K562 (cell line): ENCODE data around the gene CCDC159. TPM values are rescaled to one million over a fixed set of nuclear protein-coding genes. Genes with fewer than 3 reads are reported as not detected.

ENCODE experiments used
- EGR1 ChIP-seq: fragments of 450-650 bp; conservative IDR thresholded peaks from 2 replicates; pipeline ENCODE4 v1.6.1; 2017; ENCODE audit warnings: mild to moderate bottlenecking
- GTF2F1 ChIP-seq: IDR thresholded peaks from 2 replicates; pipeline ENCODE4 v1.6.1; 2011; ENCODE audit warnings: low read depth, low read length, improper control_type of control experiment
- JUNB ChIP-seq: fragments of 450-650 bp; formaldehyde crosslinking; conservative IDR thresholded peaks from 2 replicates; pipeline ENCODE4 v1.4.0; 2020; ENCODE audit warnings: mild to moderate bottlenecking
- MYC ChIP-seq, 2 experiments: fragments of 250-450 bp in 1 of 2; sonication (Bioruptor Pico) in 1 of 2; IDR thresholded peaks; 2 replicates each; pipeline versions ENCODE4 v1.5.1 to v1.6.1; 2012 to 2021; ENCODE audit warnings: low read depth in 2 of 2, borderline replicate concordance in 1 of 2, improper control_type of control experiment in 1 of 2, low read length in 1 of 2, mild to moderate bottlenecking in 1 of 2, moderate library complexity in 1 of 2
- NFIC ChIP-seq: fragments of 450-650 bp; IDR thresholded peaks from 2 replicates; pipeline ENCODE4 v1.6.1; 2017; ENCODE audit warnings: mild to moderate bottlenecking, inconsistent platforms
- RBM14 ChIP-seq: fragments of 200-400 bp; formaldehyde crosslinking; IDR thresholded peaks from 2 replicates; pipeline ENCODE4 v1.6.1; 2018; ENCODE audit warnings: low read depth, mild to moderate bottlenecking, low read length, moderate library complexity, borderline replicate concordance; ENCODE audit not compliant: insufficient read depth
- RNF2 ChIP-seq: sonication (generic); IDR thresholded peaks from 2 replicates; pipeline ENCODE4 v1.6.1; 2016
- WHSC1 ChIP-seq: IDR thresholded peaks from one replicate; pipeline ENCODE4 v1.6.1; 2012; ENCODE audit warnings: low read length, control low read depth, inconsistent platforms
- YY1 ChIP-seq, 3 experiments: IDR thresholded peaks; 2 replicates each; pipeline ENCODE4 v1.6.1; 2011; ENCODE audit warnings: low read length in 2 of 3, mild to moderate bottlenecking in 2 of 3, moderate library complexity in 2 of 3, borderline replicate concordance in 1 of 3, control low read depth in 1 of 3, low read depth in 1 of 3; ENCODE audit not compliant: insufficient read depth in 3 of 3, insufficient replicate concordance in 2 of 3, control insufficient read depth in 1 of 3, insufficient read length in 1 of 3; ENCODE audit errors: extremely low read depth in 1 of 3
- ZNF224 ChIP-seq: sonication (generic); formaldehyde crosslinking; IDR thresholded peaks from 2 replicates; pipeline ENCODE4 v1.8.0; 2022; ENCODE audit warnings: mild to moderate bottlenecking, missing genetic modification reagents
- ZNF24 ChIP-seq: fragments of 450-650 bp; IDR thresholded peaks from 2 replicates; pipeline ENCODE4 v1.6.1; 2016
- ZNF274 ChIP-seq: IDR thresholded peaks from 2 replicates; pipeline ENCODE4 v1.6.1; 2011; ENCODE audit warnings: low read depth, mild to moderate bottlenecking, low read length, moderate library complexity, borderline replicate concordance
- ZNF830 ChIP-seq: fragments of 250-450 bp; sonication (Bioruptor Pico); IDR thresholded peaks from 2 replicates; pipeline ENCODE4 v1.5.0; 2021; ENCODE audit warnings: mild to moderate bottlenecking
- polyA plus RNA-seq, 8 experiments: library from polyadenylated mRNA; depleted of rRNA in 4 of 8; stranded (reverse) in 5 of 8; unstranded in 3 of 8; fragments of >200 nt; fragmentation: Nextera tagmentation in 2 of 8; fragmentation: Illumina TruSeq in 1 of 8; extraction: Ambion mirVana in 2 of 8; extraction: Trizol in 1 of 8; gene quantifications; 2 replicates each; pipeline versions ENCODE4 v1.2.1 to v1.2.3, GENCODE V29; 2011 to 2014; ENCODE audit warnings: inconsistent platforms in 1 of 8, missing spikeins in 1 of 8
- total RNA-seq, 7 experiments: library from RNA; depleted of rRNA in 6 of 7; stranded (reverse); fragments of >200 nt in 6 of 7; fragmentation: Illumina TruSeq in 2 of 7; extraction: Trizol in 2 of 7; gene quantifications; 2 replicates each; pipeline versions ENCODE4 v1.2.1 to v1.2.3, GENCODE V29; 2011 to 2021; ENCODE audit warnings: low replicate concordance in 1 of 7
- TF ChIP-seq, protein P1 (sequence below): fragments of 250-450 bp; sonication (Bioruptor Pico); IDR thresholded peaks from 2 replicates; pipeline ENCODE4 v1.4.0; 2020; ENCODE audit warnings: mild to moderate bottlenecking, moderate library complexity
- TF ChIP-seq, protein P2 (sequence below): fragments of 450-650 bp; IDR thresholded peaks from 2 replicates; pipeline ENCODE4 v1.6.1; 2016; ENCODE audit warnings: borderline replicate concordance
- TF ChIP-seq, protein P3 (sequence below): fragments of 450-650 bp; formaldehyde crosslinking; IDR thresholded peaks from 2 replicates; pipeline ENCODE4 v1.4.0; 2020; ENCODE audit warnings: mild to moderate bottlenecking, moderate library complexity

Gene CCDC159
- total and polyA plus RNA-seq, 9 of the 15 experiments (the other 6 are each of a cell fraction or from before 2014, with no cell fraction given): 0.68 to 10.1 (median 4.7) TPM

DNA sequence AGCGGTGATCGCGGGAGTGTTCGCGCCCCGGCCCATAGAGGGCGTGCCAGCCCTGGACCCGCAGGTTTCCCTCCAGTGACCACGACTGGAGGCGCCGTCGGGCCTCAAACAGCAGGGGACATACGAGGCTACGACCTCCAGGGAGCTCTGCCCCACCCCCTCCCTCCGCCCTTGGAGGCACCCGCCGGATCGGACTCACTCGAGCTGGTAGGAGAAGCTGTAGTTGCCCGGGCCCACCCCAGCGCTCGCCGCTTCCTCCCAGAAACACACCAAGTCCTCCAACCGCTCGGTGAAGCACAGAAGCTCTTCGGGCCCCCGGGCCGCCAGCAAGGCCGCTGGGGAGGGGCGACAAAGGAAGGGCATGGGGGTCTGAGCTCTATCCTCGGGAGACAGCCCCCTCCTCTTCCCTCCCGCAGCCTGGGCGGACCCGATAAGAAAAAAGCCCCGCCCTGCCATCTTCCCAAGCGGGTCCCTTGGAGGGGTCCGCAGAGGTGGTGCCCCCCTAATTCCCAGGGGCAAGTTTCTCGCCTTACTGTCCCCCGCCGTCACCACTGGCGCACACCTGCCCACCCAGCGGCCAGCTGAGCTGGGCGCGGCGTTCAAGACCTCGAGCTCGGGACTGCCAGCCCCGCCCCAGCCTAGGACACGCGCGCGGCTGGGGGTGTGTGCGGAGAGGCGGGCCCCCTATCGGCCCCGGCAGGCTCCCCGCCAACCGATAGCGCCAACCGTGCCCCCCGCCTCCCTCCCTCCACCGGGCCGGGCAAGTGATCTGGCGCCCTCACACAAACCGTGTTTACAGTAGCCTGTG is 36.8 kb downstream of the CCDC159 start (continued):
- TF ChIP-seq, protein P1, sequence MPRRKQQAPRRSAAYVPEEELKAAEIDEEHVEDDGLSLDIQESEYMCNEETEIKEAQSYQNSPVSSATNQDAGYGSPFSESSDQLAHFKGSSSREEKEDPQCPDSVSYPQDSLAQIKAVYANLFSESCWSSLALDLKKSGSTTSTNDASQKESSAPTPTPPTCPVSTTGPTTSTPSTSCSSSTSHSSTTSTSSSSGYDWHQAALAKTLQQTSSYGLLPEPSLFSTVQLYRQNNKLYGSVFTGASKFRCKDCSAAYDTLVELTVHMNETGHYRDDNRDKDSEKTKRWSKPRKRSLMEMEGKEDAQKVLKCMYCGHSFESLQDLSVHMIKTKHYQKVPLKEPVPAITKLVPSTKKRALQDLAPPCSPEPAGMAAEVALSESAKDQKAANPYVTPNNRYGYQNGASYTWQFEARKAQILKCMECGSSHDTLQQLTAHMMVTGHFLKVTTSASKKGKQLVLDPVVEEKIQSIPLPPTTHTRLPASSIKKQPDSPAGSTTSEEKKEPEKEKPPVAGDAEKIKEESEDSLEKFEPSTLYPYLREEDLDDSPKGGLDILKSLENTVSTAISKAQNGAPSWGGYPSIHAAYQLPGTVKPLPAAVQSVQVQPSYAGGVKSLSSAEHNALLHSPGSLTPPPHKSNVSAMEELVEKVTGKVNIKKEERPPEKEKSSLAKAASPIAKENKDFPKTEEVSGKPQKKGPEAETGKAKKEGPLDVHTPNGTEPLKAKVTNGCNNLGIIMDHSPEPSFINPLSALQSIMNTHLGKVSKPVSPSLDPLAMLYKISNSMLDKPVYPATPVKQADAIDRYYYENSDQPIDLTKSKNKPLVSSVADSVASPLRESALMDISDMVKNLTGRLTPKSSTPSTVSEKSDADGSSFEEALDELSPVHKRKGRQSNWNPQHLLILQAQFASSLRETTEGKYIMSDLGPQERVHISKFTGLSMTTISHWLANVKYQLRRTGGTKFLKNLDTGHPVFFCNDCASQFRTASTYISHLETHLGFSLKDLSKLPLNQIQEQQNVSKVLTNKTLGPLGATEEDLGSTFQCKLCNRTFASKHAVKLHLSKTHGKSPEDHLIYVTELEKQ: no peak
- TF ChIP-seq, protein P2, sequence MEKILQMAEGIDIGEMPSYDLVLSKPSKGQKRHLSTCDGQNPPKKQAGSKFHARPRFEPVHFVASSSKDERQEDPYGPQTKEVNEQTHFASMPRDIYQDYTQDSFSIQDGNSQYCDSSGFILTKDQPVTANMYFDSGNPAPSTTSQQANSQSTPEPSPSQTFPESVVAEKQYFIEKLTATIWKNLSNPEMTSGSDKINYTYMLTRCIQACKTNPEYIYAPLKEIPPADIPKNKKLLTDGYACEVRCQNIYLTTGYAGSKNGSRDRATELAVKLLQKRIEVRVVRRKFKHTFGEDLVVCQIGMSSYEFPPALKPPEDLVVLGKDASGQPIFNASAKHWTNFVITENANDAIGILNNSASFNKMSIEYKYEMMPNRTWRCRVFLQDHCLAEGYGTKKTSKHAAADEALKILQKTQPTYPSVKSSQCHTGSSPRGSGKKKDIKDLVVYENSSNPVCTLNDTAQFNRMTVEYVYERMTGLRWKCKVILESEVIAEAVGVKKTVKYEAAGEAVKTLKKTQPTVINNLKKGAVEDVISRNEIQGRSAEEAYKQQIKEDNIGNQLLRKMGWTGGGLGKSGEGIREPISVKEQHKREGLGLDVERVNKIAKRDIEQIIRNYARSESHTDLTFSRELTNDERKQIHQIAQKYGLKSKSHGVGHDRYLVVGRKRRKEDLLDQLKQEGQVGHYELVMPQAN: peak; percentile 82
- TF ChIP-seq NFIC (peak; percentile 61), WHSC1 (no peak), ZNF24 (no peak; the same call in 1 of the 2 replicates), ZNF830 (CRISPR knock-in tag) (no peak), RNF2 (0 out of 2 replicates have a peak, but pooled peaks have one; percentile 12), GTF2F1 (no peak), EGR1 (peak; percentile 47), YY1 (IDR thresholded peaks at IDR 0.05; ENCODE audit: borderline replicate concordance in 1 of 3, control insufficient read depth in 1 of 3, extremely low read depth in 1 of 3, insufficient read depth in 3 of 3, insufficient read length in 1 of 3, insufficient replicate concordance in 2 of 3, low read depth in 1 of 3, low read length in 2 of 3) (peak in 2 of 3 experiments; percentile 8 to 59), RBM14 (no peak), ZNF274 (no peak), JUNB (CRISPR knock-in tag) (no peak), ZNF224 (CRISPR knock-in tag) (no peak), MYC (IDR thresholded peaks at IDR 0.05; ENCODE audit: low read depth, low read length) (peak; percentile 57; the same call in 1 of the 2 replicates), MYC (CRISPR knock-in tag; IDR thresholded peaks at IDR 0.05; ENCODE audit: borderline replicate concordance, low read depth) (0 out of 2 replicates have a peak, but pooled peaks have one; percentile 61)
- TF ChIP-seq, protein P3, sequence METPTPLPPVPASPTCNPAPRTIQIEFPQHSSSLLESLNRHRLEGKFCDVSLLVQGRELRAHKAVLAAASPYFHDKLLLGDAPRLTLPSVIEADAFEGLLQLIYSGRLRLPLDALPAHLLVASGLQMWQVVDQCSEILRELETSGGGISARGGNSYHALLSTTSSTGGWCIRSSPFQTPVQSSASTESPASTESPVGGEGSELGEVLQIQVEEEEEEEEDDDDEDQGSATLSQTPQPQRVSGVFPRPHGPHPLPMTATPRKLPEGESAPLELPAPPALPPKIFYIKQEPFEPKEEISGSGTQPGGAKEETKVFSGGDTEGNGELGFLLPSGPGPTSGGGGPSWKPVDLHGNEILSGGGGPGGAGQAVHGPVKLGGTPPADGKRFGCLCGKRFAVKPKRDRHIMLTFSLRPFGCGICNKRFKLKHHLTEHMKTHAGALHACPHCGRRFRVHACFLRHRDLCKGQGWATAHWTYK (CRISPR knock-in tag): no peak
